GM21423 (cell line): ENCODE data around the gene ITPR1.

Experiments
- ATAC-seq: cut with Tn5 transposase; IDR thresholded peaks from one replicate; pipeline ENCODE4 v1.9.1; 2021; ENCODE audit warnings: mild to moderate bottlenecking, moderate library complexity; ENCODE audit not compliant: unreplicated experiment

Gene ITPR1

DNA sequence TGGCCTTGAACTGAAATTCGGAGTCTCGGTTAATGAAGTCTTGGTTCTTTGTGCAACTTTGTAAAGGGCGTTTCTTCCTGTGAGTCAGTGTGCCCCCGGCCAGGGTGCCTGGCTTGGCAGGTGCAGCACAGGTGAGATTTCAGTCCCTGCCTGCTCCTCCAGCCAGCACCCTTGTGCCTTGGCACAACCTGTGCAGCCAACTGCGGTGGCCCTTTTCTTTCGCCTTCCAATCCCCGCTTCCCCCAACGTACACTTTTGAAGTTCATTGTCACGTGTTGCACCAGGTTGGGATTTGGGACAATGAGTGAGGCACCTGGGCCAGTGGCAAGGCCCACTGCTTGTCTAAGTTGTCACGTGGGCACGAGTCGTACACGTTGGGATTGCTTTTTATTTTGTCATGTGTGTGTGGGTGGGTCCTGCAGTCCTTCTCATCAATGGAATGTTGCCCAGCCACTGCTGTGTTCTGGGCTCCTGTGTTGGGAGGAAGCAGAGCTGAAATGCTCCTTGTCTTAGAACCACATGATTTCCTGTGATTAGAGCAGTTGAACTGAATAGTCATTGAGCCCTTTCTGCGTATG lies 243.2 kb downstream of the ITPR1 start:
- no peak for ATAC-seq

DNA sequence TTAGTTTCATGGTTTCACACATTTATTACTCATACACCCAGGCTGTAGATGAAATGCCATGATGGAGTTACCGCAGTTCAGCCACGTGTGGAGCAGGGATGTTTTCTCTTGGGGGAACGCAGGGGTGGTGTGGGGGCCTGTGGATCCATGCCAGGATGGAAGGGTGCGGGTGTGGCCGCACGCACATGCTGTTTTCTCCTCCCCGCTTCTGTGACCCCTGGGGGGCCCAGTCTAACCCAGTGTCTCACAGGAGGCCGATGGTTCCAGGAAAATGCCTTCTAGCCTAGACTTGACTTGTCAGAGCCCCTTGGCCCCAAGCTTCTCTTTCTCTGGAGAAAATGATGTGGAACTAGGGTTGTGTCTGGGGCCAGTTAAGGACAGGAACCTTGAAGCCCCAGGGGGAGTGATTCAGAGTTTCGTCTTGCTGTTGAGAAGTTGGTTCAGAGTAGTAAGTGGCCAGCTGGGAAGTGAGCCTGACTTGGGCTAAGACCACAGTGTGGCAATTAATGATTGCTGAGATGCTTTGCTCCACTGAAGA lies 245.7 kb downstream of the ITPR1 start:
- peak; percentile 85 for ATAC-seq

DNA sequence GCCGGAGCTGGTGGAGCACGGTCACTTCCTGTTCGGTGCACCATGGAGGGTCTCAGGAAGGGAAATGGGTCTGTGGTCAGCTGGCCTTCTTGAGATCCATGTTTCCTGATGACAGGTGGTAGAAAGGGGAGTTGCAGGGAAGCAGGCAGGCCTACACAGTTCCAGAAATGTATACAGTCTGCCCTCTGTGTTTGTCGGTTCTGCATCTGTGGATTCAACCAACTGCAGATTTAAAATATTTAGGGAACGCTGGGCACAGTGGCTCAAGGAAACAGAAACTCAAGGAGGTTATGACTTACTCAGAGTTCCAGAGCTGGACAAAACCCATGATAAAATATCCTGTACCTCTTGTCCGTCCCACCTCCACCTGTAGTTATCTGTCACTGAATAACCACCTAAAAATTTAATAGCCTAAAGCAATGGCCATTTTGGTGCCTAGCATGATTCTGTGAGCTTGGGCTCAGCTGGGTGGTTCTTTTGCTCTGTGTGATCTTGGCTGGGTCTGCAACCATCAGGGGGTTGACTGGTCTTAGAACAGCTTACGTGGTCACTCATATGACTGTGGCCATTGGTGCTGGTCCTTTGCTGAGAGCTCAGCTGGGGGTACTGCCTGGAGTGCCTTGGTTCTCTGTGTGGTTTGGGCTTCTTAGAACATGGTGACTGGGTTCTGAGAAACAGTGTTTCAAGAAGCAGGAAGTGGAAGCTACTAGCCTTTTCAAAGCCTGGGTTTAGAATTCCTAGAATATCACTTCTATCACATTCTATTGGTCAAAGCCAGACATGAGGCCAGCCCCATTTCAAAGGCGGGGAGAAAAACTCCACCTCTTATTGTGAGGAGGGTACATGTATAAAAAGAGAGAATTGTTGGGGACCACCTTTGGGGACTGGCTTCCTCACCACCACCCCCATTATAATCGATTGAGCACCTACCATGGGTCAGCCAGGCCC lies 246.4 kb downstream of the ITPR1 start:
- no peak for ATAC-seq

DNA sequence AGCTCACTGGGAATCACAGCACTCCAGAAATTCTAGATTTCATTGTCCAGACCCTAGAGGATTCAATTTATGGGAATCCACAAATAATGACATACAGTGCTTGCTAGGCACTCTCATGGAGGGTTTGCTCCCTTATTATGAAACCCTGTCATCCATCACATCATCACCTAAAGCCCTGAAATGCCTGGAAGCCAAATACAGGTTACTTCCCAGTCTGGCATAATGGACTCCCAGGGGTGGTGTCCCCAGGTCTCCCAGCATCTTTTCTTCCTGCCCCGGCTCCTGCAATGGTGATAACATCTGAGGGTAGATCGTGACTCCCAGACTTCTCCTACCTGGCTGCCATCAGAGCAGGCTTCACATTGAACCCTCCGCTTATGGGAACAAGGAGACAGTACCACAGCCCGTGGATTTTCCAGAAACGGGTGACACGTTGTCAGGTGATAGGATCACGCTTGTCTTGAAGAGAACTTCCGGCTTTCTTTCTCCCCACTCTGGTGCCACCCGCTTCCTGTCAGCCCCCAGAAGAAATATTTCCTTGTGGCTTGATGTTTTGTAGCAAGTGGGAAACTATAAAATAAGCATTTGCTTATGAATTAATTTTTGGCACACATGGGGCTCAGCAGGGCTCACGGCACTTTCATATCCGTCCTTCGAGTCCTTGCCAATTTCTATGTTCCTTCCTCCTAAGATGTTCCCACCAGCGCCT lies 247.4 kb downstream of the ITPR1 start:
- no peak for ATAC-seq

DNA sequence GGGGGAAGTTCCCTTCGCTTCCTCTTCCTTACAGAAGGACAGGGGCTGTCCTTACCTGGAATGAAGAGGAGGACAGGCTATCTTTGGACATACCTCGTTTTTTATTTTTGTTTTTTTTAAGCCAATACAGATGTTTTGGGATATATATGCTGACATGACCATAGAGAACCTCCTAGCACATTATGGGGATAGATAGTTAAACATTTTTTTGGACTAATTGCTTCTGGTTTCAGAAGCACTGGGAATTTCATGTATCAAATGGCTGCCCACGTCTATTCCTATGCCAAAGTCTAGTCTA lies 247.9 kb downstream of the ITPR1 start:
- ATAC-seq: no peak

DNA sequence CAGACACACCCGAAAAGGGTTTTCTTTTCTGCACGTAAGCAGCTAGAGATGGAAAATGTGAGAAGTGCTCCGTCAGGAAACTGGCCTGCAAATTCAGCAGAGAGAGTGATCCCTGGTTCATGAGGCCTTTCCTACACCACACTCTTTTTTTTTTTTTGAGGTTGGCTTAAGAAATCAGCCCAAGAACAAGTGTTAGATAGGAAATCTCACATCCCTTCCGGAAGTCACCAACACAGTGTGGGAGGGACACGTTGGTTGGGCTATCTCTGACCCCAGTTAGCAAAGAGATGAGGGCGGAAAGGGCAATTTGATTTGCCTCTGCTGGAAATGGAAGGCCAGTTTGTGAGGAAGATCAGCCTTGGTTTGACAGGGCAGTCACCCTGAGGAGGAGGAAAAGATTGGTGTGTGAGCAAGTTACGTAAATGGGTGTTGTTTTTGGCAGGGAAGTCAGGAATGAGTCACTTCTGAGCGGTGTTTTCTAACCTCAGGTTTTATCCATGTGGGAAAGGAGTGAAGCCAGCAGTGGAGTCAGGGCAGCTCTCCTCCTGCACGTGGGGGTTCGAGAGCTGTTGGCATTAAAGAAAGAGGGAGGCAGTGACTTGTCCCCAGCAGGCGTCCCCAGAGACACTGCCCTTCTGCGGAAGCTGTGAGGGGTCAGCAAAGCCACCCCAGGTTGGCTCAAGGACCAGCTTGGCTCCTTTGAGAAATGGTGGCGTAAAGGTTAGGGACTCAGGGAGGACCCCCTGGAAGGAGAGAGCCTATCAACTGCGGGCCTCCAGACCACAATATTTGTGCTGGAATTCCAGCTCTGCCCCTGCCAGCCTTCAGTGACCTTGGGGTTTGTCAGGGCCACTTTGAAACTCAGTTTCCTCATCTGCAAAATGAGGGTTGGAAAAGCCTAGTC lies 248.5 kb downstream of the ITPR1 start:
- no peak for ATAC-seq

DNA sequence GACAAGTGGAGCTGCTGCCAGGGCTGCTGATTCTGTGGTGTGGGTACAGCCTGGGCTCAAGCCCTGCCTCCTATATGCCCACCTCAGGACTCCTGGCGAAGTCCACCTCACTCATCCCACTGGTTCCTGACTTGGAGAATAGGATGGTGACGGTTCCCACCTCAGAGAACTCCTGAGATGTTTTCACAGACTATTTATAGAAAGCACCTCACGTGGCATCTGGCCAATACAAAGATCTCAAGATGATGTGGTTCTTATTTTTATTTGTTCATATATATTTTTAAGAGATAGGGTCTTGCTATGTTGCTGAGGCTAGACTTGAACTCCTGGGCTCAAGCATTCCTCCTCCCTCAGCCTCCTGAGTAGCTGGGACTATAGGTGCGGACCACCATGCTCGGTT lies 249.2 kb downstream of the ITPR1 start:
- no peak for ATAC-seq

DNA sequence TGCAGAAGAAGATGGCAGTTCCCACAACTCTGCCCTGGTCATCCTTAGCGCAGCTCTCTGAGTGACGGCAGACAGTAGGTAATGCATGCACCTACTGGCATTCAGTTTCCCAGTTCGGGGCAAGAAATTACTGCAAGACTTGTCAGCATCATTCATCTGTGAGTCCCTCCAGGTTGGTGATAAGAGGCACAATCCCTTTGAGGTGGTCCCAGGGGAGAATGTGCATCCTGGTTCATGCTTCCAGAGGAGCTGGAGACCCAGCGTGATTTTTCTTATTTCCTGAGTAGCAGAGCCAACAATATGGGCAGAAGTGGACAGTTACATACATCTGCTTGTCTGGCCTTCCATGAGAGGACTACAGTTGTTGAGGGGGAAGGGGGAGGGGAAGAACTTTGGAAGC lies 250.2 kb downstream of the ITPR1 start:
- no peak for ATAC-seq

DNA sequence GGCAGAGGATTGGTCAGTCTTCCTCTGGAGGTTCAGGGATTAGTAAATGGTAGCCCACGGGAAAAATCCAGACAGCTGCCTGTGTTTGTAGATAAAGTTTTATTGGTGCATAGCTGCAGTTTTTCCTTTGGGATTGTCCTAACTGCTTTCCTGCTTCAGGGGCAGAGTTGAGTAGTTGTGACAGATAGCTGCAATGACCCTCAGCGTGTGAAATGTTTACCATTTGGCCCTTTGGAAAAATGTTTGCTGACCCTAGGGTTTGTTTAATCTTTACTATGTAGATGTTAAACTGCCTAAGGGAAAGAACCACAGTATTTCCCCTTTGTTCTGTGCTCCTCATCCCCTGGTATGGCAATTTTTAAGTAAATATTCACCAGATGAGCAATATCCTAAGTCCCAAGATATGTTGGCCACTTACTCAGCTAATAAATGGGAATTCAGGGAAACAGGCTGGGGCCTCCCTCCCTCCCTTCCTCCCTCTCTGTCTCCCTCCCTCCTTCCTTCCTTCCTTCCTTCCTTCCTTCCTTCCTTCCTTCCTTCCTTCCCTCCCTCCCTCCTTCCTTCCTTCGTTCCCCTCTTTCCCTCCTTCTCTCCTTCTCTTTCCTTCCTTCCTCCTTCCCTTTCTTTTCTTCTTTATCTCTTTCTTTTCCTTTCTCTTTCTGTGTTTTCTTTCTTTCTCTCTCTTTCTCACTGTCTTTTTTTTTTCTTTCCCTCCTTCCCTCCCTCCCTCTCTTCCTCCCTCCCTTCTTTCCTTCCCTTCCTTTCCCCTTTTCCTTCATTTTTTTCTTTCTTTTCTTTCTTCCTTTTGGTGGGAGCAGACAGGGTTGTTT lies 251.5 kb downstream of the ITPR1 start:
- no peak for ATAC-seq

DNA sequence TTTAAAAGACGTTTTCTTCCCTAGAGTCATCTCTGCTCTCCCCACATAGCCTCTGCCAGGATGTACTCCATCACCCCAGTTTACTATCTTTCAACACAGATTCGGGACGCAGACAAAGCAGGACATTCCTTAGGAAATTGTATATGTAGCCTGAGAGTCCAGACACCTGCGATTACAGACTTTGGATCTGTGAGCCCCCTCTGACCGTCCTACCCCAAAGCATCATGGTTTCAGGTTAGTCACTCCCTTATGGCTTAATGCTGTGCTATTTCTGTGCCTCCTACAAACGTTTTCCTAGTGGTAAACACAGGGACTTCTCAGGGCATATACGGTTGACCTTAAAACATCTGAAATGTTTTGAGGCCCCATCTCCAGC lies 252.1 kb downstream of the ITPR1 start:
- ATAC-seq: no peak

DNA sequence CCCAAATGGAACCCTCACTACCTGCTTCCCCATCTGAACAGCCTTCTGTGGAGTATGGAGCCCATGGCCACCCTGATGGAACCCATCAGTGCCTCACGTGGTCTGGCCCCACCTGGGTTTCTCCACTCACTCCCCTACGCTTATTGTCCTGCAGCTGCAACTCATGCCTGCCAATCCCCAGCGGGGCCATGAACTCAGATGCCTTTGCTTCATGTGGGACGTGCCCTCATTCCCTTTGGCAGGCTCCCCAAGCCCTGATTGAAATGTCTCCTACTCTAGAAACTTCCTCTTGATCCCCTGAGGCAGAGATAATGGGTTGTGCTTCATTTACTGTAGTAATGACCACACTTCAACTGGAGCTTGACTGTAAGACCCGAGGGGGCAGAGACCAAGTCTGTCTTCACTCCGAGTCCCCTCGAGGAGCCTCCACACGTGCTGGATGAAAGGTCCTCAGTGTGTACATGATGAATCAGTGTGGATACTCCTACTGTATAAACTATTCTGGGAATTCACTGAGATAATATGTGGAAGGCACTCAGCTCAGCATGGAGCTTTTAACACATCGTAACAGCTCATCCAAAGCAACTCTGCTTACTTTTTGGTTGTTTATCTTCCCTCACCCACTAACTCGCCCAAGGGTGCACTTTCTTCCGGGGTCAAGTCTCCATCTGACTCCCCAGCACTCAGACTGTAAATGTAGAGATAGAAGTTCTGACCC lies 253.3 kb downstream of the ITPR1 start:
- no peak for ATAC-seq

DNA sequence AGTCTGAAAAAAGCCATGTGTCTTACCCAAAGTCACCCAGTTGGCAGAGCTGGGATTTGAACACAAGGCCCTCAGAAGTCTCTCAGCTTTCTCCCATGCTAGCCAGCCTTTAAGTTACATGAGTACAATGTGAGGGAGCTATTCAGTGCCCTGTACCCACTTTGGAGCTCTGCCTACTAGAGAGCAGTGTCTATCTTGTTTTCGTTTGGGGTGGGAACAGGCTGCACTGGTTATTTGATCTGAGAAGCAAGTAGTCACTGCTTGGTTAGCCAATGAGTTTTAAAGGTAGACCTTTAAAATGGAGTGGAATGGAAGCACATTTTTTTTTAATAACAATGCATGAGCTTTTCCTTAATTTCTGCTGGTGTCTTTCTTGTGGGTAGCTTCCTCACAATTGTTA lies 255.0 kb downstream of the ITPR1 start:
- no peak for ATAC-seq

DNA sequence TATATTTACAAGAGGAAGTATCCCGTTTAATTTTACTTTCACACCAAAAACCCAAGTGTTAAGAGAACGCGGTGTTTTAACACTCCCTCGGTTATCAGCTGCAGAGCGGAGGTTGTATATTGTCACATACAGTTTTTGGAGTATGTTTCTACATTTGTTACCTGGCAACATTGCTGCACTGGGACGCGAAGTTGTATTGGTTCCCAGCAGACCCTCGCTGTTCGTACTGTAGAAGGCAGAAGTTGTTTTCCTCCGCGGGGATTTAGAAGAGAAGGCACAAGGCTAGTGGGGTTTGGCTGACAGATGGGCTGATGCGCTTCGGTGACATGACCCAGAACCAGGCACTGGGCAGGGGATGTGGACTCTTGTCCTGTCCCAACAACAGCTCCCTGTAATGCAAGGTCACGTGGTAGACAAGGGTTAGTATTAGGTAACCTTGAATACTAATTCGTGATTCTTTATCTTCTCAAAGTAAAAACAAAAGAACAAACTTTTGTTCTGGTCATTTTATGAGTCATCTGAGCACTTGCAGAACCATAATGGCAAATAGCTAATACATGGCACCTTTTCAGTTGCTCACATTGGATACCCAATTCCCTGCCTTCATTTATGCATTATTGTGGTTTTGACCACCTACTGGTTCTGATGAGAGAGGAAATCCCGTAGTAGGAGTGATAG lies 255.7 kb downstream of the ITPR1 start:
- ATAC-seq: no peak

DNA sequence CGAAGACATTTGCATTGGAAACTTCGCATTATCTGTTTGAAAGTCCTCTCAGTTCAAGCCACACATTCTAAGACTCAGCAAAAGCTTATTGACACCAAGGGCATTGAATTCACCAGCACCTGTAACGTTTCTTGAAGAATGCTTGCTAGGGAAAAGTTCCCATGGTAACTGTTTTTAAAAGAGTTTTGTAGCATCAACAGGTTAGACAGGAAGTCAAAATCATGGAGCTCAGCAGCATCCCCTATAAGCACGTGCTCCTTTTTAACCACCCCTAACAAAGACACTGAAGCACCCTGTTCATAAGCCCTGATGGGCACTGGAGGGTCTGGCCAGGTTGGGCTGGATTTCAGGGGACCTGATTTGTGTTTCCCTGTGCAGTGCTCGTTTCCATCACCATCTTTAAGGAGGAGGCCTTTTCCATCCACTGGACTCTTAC lies 256.4 kb downstream of the ITPR1 start:
- no peak for ATAC-seq

DNA sequence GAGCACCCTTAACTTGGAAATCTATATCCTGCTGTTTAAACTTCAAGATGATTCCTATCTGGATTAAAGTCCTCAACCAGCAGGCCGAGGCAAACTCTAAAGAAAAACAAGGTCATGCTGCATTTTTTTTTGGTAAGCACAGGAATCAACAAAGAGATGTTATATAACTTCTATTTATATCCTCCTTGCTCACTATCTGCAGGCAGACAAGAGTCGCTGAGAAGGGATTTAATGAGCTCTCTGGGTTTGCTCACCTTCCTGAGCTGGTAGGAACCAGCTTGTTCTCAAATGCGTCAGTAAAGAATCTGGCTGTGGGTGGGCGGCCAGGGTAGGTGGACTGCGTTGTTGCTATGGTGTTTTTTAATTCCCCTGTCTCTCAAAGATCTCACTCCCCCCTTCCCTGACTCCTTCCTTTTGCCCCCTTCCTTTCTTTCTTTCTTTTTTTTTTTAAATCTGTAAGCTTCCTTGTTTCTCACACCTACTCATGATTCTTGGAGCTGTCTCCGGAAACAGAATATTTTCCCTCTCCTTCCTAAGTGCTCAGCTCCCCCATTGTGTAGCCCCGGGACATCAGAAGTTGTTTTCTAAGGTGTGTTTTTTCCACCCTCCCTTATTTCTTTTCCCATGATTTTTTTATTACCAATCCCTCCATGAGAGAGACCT lies 257.3 kb downstream of the ITPR1 start:
- ATAC-seq: no peak

DNA sequence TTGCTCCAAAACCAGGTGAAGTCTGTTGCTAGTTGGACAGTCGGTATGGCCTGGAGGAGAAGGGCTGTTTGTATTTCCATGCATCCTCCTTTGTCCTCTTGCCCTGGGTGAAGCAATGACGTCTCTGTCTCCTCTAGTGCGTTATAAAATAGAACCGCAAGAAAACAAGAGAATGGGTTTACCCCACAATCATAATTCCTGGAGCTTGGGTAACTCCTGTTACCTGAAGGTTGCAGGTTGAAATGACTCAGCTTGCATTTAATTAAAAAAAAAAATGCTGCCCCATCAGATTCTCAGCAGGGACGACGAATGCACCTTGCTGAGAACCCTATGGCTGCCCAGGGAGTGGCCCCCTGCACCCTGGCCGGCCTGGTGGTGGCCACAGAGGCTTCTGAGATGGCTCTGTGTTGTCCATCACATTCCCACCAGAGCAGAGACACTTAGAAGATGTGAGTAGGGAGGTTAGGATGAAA lies 257.9 kb downstream of the ITPR1 start:
- no peak for ATAC-seq

DNA sequence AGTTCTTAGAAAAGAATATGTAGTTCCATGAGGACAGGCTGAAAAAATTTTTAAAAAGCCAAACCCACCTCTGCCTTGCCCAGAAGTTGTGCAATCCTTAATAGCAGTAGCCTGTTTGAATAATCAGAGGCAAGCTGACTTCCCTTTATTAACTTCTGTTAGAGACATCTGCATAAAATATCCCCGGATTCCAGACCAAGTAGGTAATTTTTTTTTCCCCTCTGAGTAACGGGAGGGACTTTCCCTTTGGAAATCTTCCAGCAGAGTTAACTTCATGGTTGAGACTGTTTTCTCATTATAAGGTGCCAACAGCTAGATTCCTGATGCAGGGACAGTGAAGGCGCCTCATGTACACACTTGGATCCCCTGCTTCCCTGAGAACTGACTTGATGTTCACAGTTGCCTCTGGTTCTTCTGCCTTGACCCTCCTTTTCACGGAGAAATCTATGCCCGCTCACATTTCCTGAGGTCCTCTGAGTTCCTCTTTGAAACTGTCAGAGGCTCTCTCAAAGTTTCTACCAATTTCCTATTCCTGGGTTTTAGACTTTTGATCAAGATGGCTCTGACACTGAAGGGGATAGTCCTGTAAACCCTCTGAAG lies 258.5 kb downstream of the ITPR1 start:
- ATAC-seq: no peak
